GM19455 (cell line): ENCODE measurements around the gene USP53.
"Not testable (repeated sequence)": the region's sequence is repeated elsewhere in the genome, so short reads cannot be mapped to it uniquely, and the experiment has no call there.

Experiments used
- ATAC-seq: cut with Tn5 transposase; IDR thresholded peaks from one replicate; pipeline ENCODE4 v1.9.1; 2021; ENCODE audit not compliant: unreplicated experiment

The USP53 gene

GRCh38 chr4:119227690-119228089 is 15.2 kb downstream of the USP53 start:
- ATAC-seq, result no peak

DNA sequence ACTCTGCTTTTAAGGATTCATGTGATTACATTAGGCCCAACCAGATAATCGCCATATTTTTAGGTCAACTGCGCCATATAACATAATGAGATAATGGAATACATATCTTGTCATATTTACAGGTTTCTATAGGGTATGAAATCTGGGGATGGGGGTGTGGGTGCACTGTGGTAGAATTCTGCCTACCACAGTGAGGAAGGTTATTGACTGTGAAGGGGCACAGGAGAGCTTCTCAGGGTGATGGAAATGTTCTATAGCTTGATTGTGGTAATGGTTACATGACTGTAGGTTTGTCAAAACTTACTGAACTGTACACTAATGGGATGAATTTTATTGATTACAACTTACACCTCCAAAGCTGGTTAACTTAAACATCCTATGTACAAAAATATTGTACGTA is 15.9 kb downstream of the USP53 start:
- no peak for ATAC-seq

DNA sequence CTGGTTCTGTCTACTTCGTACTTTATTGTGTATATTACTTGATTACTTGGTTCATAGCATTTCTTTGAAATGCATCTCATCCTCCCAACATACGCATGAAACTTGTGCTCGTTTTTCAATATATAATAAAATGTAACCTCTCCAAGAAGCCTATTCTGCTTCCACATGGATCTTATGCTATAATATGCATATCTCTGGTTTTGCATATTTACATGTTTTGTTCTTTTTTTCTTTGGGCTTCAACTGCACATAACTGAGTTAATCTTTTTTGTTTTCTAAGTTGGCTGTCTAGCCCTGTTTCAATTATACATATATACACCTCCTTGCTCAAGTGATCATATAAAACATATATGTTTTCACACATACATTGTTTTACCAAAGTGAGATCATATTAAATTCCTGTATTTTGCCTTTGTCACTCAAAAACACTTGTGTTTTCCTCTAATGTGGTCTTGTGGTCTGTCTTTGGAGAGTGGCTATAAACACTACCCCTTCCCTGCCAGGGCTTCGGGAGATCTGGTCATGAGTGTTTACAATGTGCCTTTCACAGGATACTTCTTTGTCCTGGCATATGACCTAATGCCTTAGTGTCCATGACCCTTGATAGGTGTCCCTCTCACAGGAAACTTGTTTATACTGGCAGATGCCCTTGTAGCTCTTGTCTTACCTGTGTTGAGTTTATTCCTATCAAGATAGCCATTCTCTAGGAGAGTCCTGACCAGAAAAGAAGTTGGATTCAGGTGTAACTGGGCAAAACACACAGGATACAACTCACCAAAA is 17.6 kb downstream of the USP53 start:
- no peak for ATAC-seq

DNA sequence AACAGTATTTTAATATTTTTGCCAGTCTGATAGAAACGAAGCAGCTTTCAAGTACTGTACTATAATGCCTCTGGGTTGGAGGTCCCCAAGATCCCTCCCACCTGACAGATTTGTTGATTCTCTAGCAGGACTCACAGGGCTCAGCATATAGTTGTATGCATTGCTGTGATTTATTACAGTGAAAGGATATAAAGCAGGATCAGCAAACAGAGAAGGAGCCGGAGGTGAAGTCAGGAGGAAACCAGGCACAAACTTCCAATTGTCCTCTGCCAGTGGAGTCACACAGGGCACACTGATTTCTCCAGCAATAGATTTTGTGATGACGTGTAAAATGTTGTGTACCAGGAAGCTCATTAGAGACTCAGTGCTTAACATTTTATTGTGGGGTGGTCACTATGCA is 19.0 kb downstream of the USP53 start:
- no peak for ATAC-seq

GRCh38 chr4:119232286-119232685 is 19.8 kb downstream of the USP53 start:
- no peak for ATAC-seq

DNA sequence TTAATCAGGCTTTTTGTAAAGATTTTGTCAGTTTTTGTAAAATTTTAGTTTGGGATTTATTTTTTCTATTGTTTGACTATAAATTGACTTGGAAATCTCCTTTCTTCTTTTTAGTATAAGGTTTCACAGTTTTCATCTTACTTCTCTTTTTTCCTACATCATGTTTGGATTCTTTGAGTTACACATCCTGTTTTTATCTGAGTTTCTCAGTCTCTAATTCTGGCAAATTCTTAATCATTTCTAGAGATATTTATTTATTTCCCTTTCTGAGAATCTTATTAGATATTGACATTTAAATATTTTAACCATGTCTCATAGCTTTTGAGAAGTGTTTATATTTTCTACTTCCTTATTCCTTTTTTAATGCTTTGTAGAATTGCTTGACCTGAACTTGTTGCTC is 20.7 kb downstream of the USP53 start:
- no peak for ATAC-seq

- no peak for ATAC-seq
Observed at GRCh38 chr4:119233750-119234149, 21.2 kb downstream of the USP53 start.

DNA sequence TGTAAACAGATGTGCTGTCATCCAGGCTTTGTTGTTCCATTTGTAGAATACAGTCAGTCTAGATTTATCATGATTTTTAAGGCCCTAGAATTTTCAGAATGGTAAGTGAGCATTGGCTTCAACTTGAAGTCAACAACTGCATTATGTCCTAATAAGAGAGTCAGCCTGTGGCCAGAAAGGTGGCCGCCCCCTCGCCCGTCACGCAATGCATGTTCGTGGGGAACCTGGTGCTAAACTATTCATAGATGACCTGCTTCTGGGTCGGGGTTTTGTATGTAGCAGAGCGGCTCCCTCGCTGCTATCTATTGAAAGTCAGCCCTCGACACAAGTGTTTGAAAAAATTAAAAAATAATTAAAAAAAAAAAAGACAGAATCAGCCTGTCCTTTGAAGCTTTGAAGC is 24.7 kb downstream of the USP53 start:
- ATAC-seq, result no peak

- ATAC-seq, result no peak
Observed at GRCh38 chr4:119237642-119238041, 25.1 kb downstream of the USP53 start.

GRCh38 chr4:119238068-119238722 is 25.7 kb downstream of the USP53 start:
- peak; percentile 98 for ATAC-seq

GRCh38 chr4:119240128-119240527 is 27.6 kb downstream of the USP53 start:
- ATAC-seq, result no peak

DNA sequence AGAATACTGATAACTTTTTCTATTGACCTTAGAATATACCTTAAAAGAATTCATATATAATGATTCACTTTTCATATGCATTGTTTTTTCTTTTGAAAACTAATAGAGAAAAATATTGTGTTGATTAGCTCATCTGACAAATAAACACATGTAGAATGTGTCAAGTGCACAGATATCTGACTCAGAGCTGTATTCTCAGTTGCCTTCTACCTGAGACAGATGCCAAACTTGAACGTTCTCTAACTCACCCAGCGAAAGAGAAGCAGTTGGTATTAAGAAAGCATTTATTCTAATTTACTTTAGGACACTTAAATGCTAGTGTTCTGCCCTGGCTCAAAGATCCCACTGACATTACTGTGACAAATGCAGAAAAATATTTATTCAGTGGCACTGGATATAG is 28.1 kb downstream of the USP53 start:
- no peak for ATAC-seq

DNA sequence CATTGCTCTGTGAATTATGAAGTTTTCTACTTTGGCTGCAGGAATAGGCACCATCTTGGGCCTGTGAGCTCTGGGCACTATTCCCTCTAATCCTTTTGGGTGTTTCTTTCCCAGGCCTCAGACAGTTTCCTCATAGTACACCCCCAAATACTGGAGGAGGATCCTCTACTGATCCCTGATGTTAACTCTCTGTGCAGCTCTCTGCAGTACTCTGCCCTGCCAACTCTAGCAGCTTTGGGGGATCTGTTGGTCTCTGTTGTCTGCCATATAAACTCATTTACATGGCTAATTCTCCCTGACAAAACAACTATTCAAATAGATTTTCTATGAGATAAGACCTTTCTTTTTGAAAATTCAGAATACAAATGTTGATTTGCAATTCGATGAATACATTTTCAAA is 29.9 kb downstream of the USP53 start:
- ATAC-seq, result no peak

GRCh38 chr4:119243868-119244267 is 31.4 kb downstream of the USP53 start:
- ATAC-seq, result no peak

DNA sequence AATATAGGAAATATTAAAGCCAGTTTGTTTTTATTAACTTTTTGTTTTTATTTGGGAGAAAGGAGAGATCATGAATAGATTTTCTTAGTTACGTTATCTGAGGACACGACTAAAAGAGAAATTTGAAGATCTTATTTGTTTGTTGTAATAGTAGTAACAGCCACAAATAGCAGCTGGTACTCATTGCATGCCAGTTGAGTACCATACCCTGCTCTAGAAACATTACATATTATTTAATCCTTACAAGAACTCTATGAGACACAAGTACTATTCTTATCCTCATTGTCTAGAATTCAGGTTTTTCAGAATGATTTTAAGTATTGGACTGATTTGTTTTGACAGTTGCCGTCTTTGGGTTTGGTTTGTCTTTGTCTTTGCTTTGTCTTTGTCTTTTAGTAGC is 31.8 kb downstream of the USP53 start:
- ATAC-seq, result no peak

DNA sequence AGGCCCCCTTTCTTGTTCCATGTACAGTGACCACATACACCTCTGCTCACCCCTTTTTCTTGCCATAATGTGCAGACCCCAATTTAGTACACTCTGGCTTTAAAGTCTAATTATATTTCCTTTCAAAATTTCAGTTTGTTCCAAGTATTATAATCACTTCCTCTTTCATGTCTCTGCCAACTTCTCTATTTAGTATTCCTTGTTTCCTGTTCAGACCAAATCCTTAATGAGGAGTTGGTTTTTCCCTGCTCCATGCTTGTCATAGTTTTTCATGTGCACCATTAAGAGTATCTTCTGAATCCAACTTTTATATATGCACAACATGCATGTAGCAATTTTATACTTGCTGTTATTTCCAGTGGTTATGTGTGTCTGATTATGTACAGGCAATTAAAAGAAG is 32.3 kb downstream of the USP53 start:
- no peak for ATAC-seq

GRCh38 chr4:119246177-119246733 is 33.7 kb downstream of the USP53 start:
- ATAC-seq, result no peak

DNA sequence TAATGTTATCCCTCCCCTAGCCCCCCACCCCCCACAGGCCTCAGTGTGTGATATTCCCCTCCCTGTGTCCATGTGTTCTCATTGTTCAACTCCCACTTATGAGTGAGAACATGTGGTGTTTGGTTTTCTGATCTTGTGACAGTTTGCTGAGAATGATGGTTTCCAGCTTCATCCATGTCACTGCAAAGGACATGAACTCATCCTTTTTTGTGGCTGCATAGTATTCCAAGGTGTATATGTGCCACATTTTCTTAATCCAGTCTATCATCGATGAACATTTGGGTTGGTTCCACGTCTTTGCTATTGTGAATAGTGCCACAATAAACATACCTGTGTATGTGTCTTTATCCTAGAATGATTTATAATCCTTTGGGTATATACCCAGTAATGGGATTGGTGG is 38.5 kb downstream of the USP53 start:
- ATAC-seq, result not testable (repeated sequence)

GRCh38 chr4:119255223-119255622 is 42.7 kb downstream of the USP53 start:
- not testable (repeated sequence) for ATAC-seq

GRCh38 chr4:119260528-119260927 is 48.0 kb downstream of the USP53 start:
- ATAC-seq, result no peak

GRCh38 chr4:119261986-119262385 is 49.5 kb downstream of the USP53 start:
- ATAC-seq, result no peak

- no peak for ATAC-seq
Observed at GRCh38 chr4:119264743-119265142, 52.2 kb downstream of the USP53 start.
